GM19193 (cell line): Measurements from ENCODE around the gene MPRIP.

Source experiments
- POLR2A ChIP-seq: IDR thresholded peaks from 4 replicates; pipeline ENCODE4 v1.6.1; 2011; ENCODE audit not compliant: insufficient read depth, insufficient read length; ENCODE audit errors: extremely low read depth

MPRIP gene

DNA sequence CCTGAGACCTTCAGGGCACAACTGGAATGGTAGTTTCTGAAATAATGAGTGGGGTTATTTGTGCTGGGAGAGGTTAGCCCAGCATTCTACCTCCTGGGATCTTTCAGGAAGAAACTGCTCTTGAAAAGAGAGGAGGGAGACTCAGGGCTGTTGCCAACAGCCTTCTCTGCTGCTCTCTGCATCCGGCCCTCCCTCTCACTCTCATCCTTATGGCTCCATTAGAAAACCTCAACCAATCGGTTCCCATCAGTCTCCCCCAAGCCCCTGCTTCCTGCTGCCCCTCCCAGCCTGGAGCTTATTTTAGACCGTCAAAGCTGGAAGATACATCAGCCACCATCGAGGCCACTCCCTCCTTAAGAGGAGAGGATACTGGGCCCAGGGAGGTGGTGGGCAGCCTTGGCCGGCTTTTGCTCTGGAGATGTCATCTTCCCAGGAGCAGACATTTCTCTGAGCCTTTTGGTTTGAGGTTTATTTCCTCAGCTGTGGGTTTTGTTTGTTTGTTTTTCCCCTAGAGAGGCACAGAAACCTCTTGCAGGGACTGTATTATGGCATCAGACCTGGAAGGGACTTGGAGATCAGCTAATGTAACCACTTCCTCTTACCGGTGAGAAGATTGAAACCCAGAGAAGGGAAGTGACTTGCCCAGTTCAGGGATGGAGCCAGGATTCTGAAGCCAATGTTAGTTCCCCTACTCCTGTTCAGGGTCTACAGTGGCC lies 2.7 kb downstream of the MPRIP start:
- TF ChIP-seq POLR2A = no peak

- no peak for TF ChIP-seq POLR2A
These were observed 5.8 kb downstream of the MPRIP start for GRCh38 chr17:17048106-17048505.

DNA sequence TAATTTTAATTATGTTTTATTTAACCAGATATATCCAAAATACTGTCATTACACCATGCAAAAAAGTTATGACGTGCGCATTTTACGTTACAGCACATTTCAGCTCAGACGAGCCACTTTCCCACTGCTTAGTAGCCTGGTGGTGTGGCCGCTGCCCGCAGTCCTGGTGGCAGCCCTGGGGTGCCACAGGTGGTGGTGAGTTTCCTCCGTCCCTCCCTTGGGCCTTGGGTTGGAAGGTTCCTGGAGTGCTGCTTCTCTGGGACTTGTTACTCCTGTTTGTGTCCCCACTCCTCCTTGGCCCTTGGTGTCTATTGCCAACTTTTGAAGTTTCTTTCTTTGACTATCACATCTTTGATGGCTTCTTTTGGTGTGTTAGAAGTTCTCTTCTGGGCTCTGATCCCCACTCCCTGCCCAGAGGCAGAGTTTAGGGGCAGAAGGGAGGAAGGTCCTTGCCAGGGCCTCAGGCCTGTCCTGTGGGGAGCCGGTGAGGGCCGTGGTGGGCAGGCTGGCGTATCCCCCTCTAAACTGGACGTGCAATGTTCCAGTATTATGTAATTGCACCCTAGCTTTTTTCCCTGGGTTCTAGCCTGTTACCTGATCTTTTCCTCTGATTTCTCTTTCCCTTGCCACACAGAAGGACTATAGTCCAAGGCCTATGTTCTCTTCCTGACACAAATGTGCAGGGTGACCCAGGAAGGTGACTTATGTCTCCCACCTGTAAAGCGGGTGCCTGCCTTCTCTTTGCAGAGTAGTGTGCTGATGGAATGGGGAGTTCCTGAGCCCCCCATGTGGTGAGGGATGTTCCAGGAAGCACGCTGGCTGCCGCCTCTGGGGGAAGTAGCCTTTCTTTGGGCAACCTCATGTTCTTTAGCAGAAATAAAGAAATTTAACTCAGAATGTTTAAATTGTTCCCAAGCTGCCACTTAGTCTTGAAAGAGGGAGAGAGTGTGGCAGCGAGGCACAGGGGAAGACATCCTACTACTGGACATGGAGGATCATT lies 8.4 kb downstream of the MPRIP start:
- TF ChIP-seq POLR2A = no peak

DNA sequence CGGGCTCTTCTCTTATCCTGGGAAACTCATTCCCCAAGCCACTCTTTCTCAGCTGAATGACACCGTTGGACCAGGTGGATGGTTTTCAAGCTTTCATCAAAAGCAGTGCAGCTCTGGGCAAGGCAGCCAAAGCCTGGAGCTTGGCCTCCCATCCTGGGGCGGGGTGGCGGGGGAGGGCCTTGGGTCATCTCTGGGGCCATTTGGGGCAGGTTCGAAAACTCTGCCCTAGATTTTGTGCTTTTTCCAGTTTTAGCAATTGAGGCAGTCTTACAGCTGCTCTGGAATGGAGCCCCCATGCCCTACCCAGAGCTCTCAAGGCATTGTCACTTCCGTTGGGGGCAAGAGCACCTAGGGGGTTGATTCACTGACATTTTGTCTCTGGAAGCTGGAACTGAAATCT lies 9.1 kb downstream of the MPRIP start:
- no peak for TF ChIP-seq POLR2A

- TF ChIP-seq POLR2A = no peak
These were observed 9.7 kb downstream of the MPRIP start for GRCh38 chr17:17051791-17052461.

GRCh38 chr17:17052462-17053221 lies 10.4 kb downstream of the MPRIP start:
- TF ChIP-seq POLR2A = no peak

GRCh38 chr17:17053446-17054379 lies 11.5 kb downstream of the MPRIP start:
- TF ChIP-seq POLR2A = no peak

GRCh38 chr17:17054636-17055035 lies 12.4 kb downstream of the MPRIP start:
- TF ChIP-seq POLR2A = no peak

DNA sequence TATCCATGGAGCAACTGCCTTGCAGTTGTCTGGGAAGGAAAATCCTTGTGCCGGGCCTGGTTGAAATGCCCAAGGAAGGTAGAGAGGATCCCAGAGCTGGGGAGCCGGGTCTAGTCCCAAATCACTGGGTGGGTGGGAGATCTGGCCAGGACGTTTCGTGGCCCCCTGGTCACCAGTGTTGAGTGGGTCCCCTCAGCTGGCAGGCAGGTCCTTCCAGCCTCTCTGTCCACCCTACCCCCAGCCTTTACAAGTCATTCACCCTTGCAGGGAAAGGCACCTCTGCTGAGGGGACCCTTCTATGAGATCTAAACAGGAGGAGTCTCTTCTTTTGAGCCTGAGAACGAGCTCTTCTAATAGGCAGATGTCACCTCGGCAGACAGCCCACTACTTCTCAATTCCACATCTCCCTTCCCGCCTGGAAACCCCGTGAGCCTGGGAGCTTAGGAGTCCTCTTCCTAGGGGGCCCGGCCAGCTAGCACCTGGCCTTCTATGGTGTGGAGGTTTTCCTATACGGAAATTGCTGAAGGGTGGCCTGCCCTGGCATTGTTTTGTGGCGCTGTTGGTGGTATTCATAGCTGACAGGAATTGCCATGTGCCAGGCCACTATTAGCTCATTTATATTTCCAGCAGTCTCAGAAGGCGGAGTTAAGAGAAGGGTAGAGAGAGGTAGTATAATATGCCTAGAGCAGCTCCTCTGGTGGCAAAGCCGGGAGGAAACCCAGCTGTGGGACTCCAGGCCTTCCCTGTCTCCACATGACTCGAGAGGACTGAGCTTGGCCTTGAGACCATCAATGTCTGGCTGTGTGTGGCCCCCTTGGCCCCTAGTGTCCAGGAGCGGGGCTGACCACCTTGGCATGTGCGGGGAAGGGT lies 13.3 kb downstream of the MPRIP start:
- no peak for TF ChIP-seq POLR2A

GRCh38 chr17:17056156-17056539 lies 13.9 kb downstream of the MPRIP start:
- TF ChIP-seq POLR2A = no peak

DNA sequence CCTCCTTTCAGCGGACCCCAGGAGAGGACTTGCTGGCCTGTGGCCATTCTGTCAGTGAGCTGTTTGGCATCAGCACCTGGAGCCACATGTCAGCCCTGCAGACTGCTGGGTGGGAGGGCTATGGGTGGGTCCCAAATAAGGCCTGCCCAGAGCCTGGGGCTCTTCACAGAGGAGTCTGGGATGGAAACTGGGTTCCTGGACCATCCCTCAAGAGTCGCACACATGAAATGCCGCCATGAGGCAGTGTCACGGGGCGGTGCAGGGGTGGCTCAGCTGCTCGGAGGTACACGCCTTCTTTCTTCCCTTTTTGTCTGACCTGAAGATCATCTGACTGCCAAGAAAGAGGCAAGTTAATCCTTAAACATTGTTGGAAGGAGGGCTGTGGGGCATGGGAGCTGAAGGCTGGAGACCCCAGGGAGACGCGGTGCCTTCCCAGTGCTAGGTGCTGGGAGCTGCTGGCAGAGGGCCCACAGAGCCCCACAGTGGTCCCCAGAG lies 14.8 kb downstream of the MPRIP start:
- no peak for TF ChIP-seq POLR2A

DNA sequence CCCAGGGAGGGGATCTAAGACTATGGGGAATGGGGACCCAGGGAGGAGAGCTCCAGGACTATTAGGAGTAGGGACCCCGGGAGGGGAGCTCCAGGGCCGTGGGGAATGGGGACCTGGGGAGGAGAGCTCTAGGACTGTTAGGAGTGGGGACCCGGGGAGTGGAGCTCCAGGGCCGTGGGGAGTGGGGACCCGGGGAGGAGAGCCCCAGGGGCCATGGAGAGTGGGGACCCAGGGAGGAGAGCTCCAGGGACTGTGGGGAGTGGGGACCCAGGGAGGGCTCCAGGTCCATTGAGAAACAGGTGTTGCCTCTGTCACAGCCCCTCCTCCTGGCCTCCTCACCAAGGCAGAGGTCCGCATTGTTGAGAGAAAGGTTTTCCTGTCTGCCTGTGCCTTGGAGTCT lies 16.0 kb downstream of the MPRIP start:
- TF ChIP-seq POLR2A = no peak

- TF ChIP-seq POLR2A = no peak
These were observed 17.1 kb downstream of the MPRIP start for GRCh38 chr17:17059301-17059890.
